ENCODE results near the gene RCVRN. TPM values are rescaled to one million over a fixed set of nuclear protein-coding genes. Genes with fewer than 3 reads are reported as not detected.

Gene RCVRN
- not detected for total RNA-seq

- no peak for DNase-seq
These were observed at the start of gene RCVRN for GRCh38 chr17:9905078-9905415. RCVRN (minus strand) TSS chr17:9905271; CDS start chr17:9905180, 91 bp downstream.

GRCh38 chr17:9953492-9953891 is 48.4 kb upstream of the RCVRN start:
- no peak for DNase-seq

DNA sequence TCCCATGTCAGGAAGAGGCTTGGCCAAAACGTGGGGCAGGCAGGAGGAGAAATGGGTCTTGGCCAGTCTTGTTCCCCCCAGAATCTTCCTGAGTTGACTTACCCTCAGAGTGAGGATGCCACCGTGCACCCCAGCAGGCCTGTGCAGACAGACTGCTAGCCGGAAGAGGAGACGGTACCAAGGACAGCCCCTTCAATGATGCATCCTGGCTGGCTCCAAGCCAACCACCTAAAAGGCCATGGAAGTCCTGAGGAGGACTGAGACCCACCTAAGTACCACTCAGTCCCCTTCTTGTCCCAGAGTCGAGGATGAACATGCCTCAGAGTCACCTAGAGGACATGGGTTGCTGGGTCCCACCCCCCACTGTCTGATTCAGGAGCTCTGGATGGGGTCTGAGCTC is 46.7 kb upstream of the RCVRN start:
- DNase-seq = no peak

GRCh38 chr17:9948928-9949327 is 43.9 kb upstream of the RCVRN start:
- DNase-seq = no peak

DNA sequence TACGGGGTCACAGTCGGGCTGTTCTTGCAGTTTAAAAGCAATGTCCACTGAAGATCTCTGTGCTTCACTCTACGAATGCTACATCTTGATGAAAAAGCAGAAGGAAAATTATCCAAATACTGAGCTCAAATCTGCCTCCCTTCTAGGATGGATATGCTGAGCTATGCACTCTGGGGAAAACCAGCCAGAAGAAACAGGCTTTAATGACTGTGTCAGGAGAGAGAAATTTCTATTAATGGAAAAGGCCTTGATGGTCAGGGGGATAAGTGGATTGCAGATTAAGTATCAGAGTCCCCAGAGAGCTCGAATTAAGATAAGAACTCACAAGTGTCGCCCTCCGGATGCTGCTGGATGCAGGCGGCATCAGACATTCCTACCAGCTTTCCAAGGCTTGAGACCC is 39.6 kb upstream of the RCVRN start:
- no peak for DNase-seq

DNA sequence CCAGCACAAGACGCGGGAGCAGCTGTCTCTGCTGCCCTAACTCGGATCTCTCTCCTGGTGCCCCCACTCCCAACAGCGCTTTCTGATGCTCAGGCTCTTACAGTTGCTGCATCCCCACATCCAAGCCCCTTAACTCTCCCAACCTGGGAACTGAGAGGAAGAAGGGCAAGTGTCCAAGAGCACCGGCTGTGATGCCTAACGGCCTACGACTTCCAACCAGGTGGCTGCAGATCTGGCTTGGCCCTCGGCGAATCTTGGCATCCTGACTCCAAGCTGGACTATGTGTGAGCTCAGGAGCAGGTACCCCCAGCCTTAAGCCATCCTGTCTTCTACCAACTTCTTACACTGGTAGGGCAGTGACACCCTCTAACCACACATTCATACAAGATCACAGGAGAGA is 38.3 kb upstream of the RCVRN start:
- no peak for DNase-seq

GRCh38 chr17:9942885-9943284 is 37.8 kb upstream of the RCVRN start:
- no peak for DNase-seq

DNA sequence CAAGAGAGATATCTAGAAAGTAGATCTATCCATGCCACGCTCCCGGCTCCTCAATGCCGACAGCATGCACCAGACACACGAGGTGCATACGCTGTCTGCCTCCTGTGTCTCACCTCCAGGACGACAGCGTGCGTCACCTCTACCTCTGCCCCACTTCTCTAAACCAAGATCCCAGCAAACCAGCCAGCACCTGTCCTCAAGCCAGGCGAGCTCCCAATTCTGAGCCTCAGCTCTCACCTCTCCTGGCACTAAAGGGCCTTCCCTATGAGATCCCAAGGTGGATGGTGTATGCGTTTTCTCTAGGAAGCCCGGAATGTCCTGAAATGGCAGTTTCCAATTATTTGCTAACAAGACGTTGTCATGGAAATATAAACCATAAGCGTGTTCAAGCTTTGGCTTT is 36.2 kb upstream of the RCVRN start:
- no peak for DNase-seq

DNA sequence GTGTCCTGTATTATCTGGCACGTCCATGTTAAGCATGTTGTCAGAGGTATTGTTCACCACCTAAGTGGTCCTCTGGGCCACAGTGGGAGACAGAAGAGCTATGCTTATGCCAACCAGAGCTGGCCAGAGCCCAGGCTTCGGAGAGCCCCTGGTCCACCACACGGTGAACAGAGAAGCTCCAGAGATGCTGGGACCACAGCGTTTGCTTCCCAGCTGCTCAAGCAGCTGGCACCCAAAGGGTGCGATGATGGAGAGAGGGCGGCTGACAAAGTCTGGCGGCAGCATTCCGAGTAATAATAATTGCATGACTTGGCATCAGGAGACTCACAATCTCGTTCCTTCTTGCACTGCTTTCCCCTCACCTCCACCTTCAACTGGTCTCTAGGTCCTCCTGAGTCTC is 35.8 kb upstream of the RCVRN start:
- DNase-seq = no peak

GRCh38 chr17:9938764-9939163 is 33.7 kb upstream of the RCVRN start:
- DNase-seq = no peak

DNA sequence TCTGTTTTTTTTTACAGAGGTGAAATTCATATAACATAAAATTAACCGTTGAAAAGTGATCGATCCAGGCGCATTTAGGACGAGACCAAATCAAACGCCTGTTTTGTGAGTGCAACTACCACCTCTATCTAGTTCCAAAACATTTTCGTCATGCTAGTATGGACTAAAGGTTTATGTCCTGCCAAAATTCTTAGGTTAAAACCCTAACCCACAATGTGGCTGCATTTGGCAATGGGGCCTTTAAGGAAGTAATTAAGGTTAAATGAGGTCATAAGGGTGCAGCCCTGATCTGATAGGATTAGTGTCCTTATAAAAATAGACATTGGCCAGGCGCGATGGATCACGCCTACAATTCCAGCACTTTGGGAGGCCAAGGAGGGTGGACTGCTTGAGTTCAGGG is 32.8 kb upstream of the RCVRN start:
- DNase-seq = no peak

DNA sequence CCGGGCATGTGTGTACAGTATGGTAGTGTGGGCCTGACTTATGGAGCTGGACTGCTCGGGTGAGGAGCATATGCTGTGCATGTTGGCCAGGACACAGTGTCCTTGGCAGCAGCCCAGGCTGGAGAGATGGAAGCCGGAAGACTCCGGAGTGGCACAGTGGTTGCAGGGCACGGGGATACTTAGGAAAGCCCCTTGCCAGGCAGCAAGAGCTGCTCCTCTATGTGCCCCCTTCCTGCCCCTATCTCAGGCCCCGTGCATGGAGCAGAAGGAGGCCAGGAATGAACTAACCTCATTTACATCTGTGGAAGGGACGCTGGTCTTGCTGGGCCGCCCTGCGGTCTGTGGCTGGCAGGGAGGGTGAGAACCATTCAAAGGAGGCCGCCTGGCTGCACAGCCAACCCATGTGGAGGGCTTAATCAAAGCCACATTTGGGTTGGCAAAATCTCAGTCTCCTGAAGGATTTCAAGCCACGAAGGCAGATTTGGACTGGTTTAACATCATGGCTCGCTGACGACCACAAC is 32.2 kb upstream of the RCVRN start:
- no peak for DNase-seq

- no peak for DNase-seq
These were observed 31.0 kb upstream of the RCVRN start for GRCh38 chr17:9936095-9936494.

- no peak for DNase-seq
These were observed 30.3 kb upstream of the RCVRN start for GRCh38 chr17:9935408-9935807.

GRCh38 chr17:9934331-9934730 is 29.3 kb upstream of the RCVRN start:
- no peak for DNase-seq

DNA sequence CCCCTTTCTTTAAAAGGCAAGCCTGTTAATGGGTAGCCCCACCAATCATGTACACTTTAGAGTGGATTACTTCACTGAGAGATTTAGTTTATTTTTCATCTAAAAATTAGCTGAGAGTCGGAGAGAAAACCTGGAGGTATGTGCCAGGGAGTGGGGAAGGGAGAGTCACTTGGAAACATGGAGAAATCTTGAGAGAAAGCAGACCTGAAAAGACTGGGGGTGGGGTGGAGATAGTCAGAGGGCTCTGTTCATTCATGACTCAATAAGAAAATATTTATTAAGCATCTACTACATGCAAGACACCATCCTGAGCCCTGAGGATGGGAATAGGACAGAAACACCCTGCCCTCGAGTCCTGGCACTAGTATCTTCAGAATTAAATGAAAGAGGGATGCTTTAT is 27.4 kb upstream of the RCVRN start:
- no peak for DNase-seq

DNA sequence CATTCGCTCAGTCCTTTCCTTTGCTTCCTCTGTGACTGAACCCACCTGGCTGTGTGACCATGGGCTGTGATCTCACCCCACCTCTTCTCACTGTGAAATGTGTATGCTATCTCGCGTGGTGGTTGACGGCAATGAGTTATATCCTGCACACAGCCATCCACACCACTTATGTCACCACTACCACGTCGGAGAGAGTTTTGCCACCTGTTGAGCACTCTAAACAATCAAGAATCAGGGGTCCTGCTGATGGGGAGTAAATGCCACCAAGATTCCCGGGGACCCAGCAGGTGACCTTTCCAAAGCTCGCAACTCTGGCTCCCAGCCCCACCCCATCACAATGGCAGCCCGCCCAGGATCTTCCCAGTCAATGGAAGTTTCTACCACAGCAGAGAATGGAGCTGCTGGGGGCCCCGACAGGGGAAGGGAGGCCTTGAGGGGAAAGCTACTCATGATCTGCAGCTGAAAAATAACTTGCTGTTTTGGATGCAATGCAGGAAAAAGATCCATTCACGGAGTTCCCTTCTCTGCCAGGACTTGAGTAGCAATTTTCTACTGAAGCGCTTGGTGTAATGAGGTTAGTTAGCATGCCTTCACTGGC is 26.2 kb upstream of the RCVRN start:
- no peak for DNase-seq

DNA sequence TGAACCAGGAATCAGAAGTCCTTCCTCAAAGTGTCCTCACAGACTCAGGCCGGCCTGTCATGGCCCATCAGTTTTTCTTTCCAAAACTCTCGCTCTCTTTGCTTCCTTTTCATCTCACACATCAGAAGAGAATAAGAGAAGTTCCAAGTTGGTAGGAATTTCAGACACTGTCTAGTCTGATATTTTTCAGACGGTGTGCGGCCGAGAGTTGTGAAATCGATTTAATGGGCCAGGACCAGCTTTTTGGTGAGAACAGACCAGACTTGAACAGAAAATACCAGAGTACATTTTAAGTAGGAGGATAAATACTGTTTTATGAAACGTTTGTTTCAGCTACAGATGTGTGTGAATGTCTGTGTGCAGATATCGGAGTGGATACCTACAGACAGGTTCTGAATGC is 24.8 kb upstream of the RCVRN start:
- DNase-seq = no peak

GRCh38 chr17:9928601-9929333 is 23.7 kb upstream of the RCVRN start:
- no peak for DNase-seq

DNA sequence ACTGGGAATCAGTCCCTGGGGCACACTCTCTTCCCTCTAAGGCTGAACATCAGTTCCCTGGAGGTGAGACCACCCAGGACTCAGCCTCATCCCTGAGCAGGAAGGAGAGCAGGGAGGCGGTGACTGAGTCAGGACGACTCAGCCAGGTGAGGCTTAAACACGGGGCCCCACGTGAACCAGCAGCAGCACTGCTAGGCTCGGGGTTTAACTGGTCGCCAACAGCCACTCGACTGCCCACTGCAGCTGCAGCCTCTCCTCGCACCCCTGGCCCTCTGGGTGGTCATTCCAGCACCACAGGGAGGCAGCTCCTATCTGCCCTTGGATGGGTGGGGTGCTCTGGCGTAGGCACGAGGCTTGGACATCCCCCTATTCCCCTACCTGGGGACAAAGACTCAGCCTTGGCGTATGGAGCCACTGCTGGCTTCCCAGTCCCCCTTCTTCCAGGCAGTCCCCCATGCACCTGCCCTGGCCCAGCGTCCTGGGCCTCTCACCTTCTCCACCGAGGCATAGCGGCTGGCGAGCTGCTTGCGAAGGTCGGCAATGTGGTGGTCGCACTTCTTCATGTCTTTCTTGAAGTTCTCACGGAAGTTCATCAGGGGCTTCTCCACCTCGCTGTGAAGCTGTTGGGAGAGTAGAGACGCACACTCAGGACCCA is 21.2 kb upstream of the RCVRN start:
- DNase-seq = no peak

DNA sequence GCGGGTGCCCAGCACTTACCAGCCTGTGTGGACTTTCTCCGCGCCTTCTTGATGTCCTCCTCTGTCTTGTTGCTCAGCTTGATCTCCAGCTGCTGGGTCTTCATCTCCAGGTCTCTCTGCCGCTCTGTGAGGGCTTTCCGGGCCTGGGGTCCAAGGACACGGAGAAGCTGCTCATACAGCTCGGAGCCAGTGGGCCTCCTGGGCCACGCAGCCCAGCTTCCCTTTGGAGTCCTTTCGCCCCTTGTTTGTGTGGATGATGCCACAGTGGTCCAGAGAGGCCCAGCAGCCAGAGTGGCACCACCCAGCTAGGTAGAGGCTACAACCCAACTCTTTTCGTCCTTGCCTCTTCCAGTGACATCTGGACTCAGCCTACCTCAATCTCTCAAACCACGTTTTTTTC is 20.4 kb upstream of the RCVRN start:
- DNase-seq = no peak

- DNase-seq = no peak
These were observed 19.7 kb upstream of the RCVRN start for GRCh38 chr17:9924735-9925191.

DNA sequence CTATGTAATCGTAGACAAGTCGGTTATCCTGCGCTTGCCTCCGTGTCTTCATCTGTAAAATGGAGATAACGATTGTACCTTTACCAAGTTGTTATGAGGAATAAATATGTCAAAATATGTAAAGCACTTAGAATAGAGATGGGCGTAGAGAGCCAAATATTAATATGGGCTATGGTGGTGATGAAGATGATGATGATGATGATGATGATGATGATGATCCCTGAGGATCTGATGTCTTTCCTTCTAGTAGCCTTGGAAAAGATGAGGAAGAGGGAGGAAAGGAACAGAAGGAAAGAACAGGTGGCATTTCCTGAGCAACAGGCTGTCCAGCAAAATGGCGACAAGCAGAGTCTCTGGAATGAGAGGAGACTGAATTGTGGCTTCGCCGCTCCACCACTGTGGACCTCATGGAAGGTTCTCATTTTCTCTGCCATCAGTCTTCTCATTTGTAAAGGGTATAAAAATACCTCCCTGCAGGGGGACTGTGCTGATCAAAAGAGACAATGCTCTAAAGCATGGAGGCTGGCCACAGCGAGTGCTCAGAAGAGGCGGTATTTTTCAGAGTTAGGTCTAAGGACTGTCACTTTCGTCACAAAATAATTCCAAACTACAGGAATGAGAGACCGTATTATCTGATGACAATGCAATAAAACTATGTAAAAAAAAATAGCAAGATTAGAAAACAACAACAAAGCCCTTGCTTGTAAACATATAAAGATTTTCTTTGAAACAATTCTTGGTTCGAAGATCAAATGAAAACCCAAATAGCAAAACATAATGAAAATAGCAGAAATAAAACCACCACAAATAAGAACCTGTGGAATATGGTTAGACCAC is 17.2 kb upstream of the RCVRN start:
- no peak for DNase-seq

All from effector CD4-positive, alpha-beta T cell (primary cell).